ENCODE data around the gene EXOC3.

DNA sequence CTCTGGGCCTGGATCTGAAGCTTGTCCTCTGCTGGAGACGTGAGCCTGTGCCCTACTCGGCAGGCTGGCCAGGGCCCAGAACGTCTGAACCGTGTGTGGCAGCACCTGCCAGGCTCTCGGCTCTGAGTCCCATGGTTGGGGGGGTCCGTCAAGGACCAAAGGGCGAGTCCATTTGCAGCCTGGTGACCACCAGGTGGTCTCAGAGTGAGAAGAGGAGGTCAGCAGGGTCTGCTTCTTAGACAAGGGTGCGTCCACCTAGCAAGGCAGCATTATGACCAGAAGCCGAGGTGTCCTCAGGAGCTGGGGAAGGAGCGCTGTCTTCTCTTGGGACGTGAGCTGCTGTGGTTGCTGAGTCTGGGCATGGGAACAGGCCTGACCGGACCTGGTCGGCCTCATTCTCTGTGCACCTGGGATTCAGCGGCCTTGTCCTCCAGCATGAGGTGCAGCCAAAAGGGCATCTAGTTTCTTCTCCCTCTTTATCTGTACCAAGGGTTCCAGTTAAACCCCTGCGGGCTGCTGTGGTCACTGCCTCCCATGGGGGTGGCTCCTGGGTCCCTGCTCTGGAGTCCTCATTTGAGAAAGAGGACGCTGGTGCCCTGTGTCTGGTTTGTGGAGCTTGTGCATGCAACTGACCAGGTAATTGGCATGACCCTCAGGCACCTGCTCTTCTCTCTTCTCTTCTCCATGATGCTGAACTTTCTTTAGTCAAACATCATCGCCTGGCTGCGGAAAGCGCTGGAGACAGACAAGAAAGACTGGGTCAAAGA, 14.4 kb downstream of the EXOC3 start:
- TF ChIP-seq, protein P1, sequence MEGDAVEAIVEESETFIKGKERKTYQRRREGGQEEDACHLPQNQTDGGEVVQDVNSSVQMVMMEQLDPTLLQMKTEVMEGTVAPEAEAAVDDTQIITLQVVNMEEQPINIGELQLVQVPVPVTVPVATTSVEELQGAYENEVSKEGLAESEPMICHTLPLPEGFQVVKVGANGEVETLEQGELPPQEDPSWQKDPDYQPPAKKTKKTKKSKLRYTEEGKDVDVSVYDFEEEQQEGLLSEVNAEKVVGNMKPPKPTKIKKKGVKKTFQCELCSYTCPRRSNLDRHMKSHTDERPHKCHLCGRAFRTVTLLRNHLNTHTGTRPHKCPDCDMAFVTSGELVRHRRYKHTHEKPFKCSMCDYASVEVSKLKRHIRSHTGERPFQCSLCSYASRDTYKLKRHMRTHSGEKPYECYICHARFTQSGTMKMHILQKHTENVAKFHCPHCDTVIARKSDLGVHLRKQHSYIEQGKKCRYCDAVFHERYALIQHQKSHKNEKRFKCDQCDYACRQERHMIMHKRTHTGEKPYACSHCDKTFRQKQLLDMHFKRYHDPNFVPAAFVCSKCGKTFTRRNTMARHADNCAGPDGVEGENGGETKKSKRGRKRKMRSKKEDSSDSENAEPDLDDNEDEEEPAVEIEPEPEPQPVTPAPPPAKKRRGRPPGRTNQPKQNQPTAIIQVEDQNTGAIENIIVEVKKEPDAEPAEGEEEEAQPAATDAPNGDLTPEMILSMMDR (IDR thresholded peaks at IDR 0.05) = no peak
- no peak for TF ChIP-seq EZH2 (IDR thresholded peaks at IDR 0.05)

All from neural progenitor cell (in vitro differentiated cells).